B cell (primary cell): ENCODE results near the gene CD68.

Experiments
- EZH2 ChIP-seq: IDR thresholded peaks from 2 replicates; pipeline ENCODE4 v1.6.1; 2012; ENCODE audit warnings: borderline replicate concordance, low read depth, mild to moderate bottlenecking, moderate library complexity, low read length; ENCODE audit not compliant: insufficient read depth, poor library complexity, severe bottlenecking
- TF ChIP-seq, protein P1 (sequence below): fragments of 200-600 bp; IDR thresholded peaks from one replicate; pipeline ENCODE4 v1.8.0; 2022; ENCODE audit warnings: antibody characterized with exemption, mild to moderate bottlenecking

DNA sequence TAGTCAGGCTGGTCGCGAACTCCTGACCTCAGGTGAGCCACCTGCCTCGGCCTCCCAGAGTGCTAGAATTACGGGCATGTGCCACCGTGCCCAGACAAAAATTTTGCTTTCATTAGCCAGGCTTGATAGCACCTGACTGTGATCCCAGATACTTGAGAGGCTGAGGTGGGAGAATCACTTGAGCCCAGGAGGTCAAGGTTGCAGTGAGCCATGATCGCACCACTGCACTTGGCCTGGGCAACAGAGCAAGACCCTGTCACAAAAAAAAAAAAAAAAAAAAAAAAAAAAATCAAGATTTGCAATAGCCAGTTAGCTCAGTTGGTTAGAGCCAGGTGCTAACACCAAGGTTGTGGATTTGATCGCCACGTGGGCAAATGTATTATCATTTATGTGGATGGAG lies 41.4 kb downstream of the CD68 start:
- TF ChIP-seq EZH2, result no peak
- TF ChIP-seq, protein P1, sequence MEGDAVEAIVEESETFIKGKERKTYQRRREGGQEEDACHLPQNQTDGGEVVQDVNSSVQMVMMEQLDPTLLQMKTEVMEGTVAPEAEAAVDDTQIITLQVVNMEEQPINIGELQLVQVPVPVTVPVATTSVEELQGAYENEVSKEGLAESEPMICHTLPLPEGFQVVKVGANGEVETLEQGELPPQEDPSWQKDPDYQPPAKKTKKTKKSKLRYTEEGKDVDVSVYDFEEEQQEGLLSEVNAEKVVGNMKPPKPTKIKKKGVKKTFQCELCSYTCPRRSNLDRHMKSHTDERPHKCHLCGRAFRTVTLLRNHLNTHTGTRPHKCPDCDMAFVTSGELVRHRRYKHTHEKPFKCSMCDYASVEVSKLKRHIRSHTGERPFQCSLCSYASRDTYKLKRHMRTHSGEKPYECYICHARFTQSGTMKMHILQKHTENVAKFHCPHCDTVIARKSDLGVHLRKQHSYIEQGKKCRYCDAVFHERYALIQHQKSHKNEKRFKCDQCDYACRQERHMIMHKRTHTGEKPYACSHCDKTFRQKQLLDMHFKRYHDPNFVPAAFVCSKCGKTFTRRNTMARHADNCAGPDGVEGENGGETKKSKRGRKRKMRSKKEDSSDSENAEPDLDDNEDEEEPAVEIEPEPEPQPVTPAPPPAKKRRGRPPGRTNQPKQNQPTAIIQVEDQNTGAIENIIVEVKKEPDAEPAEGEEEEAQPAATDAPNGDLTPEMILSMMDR, result no peak
